PC-9 (cell line): ENCODE results near the gene LPO. TPM values are rescaled to one million over a fixed set of nuclear protein-coding genes. Genes with fewer than 3 reads are reported as not detected.

Experiments
- BruUV-seq: library from RNA; stranded (reverse); fragments of 400-500 nt; replicated peaks from 2 replicates; lab custom pipeline; 2021; lab: Mats Ljungman, UMichigan
- CTCF ChIA-PET: fragments of 300-600 bp; sonication (Branson Sonifier 250); formaldehyde crosslinking; loops from one replicate; lab custom pipeline; 2022; ENCODE audit warnings: antibody characterized with exemption; lab: Charles Lee
- POLR2A ChIA-PET: fragments of 300-600 bp; sonication (Branson Sonifier 250); formaldehyde crosslinking; loops from one replicate; lab custom pipeline; 2022; ENCODE audit warnings: antibody characterized with exemption; ENCODE audit not compliant: unreplicated experiment; lab: Charles Lee
- DNase-seq, 2 experiments: peaks; one replicate each; pipeline versions ENCODE4 v3.0.0 to v3.0.0-alpha.2; 2015 to 2022; ENCODE audit warnings: mixed read lengths in 1 of 2
- H2AFZ ChIP-seq: fragments of 200-600 bp; sonication (generic); 2 replicates; pipeline ENCODE4 v1.8.1; 2017; ENCODE audit warnings: antibody characterized with exemption
- H3F3A ChIP-seq: fragments of 200-600 bp; sonication (generic); 2 replicates; pipeline ENCODE4 v1.8.1; 2017; ENCODE audit warnings: antibody characterized with exemption, mild to moderate bottlenecking, low read depth; ENCODE audit not compliant: insufficient read depth
- H3K27ac ChIP-seq: fragments of 200-600 bp; sonication (generic); 2 replicates; pipeline ENCODE4 v1.6.1; 2016; ENCODE audit warnings: mixed run types
- H3K27me3 ChIP-seq: fragments of 200-600 bp; sonication (generic); 2 replicates; pipeline ENCODE4 v1.6.1; 2016; ENCODE audit warnings: low read depth, mixed run types; ENCODE audit not compliant: insufficient read depth
- H3K36me3 ChIP-seq: fragments of 200-600 bp; sonication (generic); 2 replicates; pipeline ENCODE4 v1.6.1; 2016; ENCODE audit warnings: low read depth, mixed run types
- H3K4me1 ChIP-seq: fragments of 200-600 bp; sonication (generic); replicated peaks from 2 replicates; pipeline ENCODE4 v1.6.1; 2016; ENCODE audit warnings: mixed run types; ENCODE audit not compliant: insufficient read depth
- H3K4me2 ChIP-seq: fragments of 200-600 bp; sonication (generic); 2 replicates; pipeline ENCODE4 v1.6.1; 2017; ENCODE audit warnings: mixed run types
- H3K4me3 ChIP-seq: fragments of 200-600 bp; sonication (generic); 2 replicates; pipeline ENCODE4 v1.6.1; 2016; ENCODE audit warnings: mixed run types
- H3K79me2 ChIP-seq: fragments of 200-600 bp; sonication (generic); 2 replicates; pipeline ENCODE4 v1.6.1; 2017; ENCODE audit warnings: low read depth, mixed run types
- H3K9me2 ChIP-seq: fragments of 200-600 bp; sonication (generic); 2 replicates; pipeline ENCODE4 v1.8.1; 2017; ENCODE audit warnings: mild to moderate bottlenecking; ENCODE audit not compliant: insufficient read depth
- H3K9me3 ChIP-seq: fragments of 200-600 bp; sonication (generic); 2 replicates; pipeline ENCODE4 v1.8.1; 2016; ENCODE audit warnings: low read depth; ENCODE audit not compliant: insufficient read depth
- H4K20me1 ChIP-seq: fragments of 200-600 bp; sonication (generic); 2 replicates; pipeline ENCODE4 v1.8.1; 2017; ENCODE audit not compliant: insufficient read depth
- CTCF ChIP-seq: fragments of 200-600 bp; sonication (generic); conservative IDR thresholded peaks from 2 replicates; pipeline ENCODE4 v1.6.1; 2017; ENCODE audit warnings: mixed run types, antibody characterized with exemption, mild to moderate bottlenecking, moderate library complexity
- EZH2 ChIP-seq: fragments of 200-600 bp; sonication (generic); IDR thresholded peaks from 2 replicates; pipeline ENCODE4 v1.8.0; 2017; ENCODE audit warnings: antibody characterized with exemption, low read depth
- intact Hi-C: fragments of 100-400 bp; cut with micrococcal nuclease; formaldehyde crosslinking; loops from one replicate; pipeline ENCODE4 v1.10.0; 2022; ENCODE audit not compliant: unreplicated experiment
- total RNA-seq: library from RNA; stranded (reverse); gene quantifications from 2 replicates; pipeline ENCODE4 v1.2.3, GENCODE V29; 2021

Gene LPO
- total RNA-seq, 1 experiment from 2014 or later, result not detected

GRCh38 chr17:58192612-58193011 lies 45.8 kb upstream of the LPO start, which contains the start of gene EPX:
Gene EPX (plus strand): TSS chr17:58192726. CDS start chr17:58192847, 121 bp downstream.
- Histone ChIP-seq H3K79me2 (no peaks in the 10 kb centered on the region), H3K36me3 (no peaks in the 10 kb centered on the region), H3K27me3 (peaks cover 85% of the 10 kb centered on the region), H3F3A (no peaks in the 10 kb centered on the region), H3K4me2 (no peak within 1 kb of the TSS), H3K4me1 (no peaks in the 10 kb centered on the region), H2AFZ (no peak within 1 kb of the TSS), H3K9me3 (no peaks in the 10 kb centered on the region), H4K20me1 (no peaks in the 10 kb centered on the region), H3K9me2 (no peaks in the 10 kb centered on the region), H3K4me3 (no peak within 1 kb of the TSS), H3K27ac (no peak within 1 kb of the TSS)
- CTCF ChIA-PET, result no interaction called here
- POLR2A ChIA-PET, result no interaction called here
- intact Hi-C loops, result no loop called here
- no TSS peak for BruUV-seq
- TF ChIP-seq CTCF, result no peak
- TF ChIP-seq EZH2, result no peak
- DNase-seq, result peak in 1 of 2 experiments; percentile 31

GRCh38 chr17:58193641-58194255 lies 44.6 kb upstream of the LPO start:
- Histone ChIP-seq H2AFZ (no peak overlapping the region), H3K4me1 (no peaks in the 10 kb centered on the region), H3K4me2 (no peak overlapping the region), H3K9me3 (no peaks in the 10 kb centered on the region), H3K27me3 (peaks cover 89% of the 10 kb centered on the region), H3K9me2 (no peaks in the 10 kb centered on the region), H3K27ac (no peak overlapping the region), H3K4me3 (no peak overlapping the region), H3K79me2 (no peaks in the 10 kb centered on the region), H3F3A (no peaks in the 10 kb centered on the region), H4K20me1 (no peaks in the 10 kb centered on the region), H3K36me3 (no peaks in the 10 kb centered on the region)
- CTCF ChIA-PET, result no interaction called here
- TF ChIP-seq EZH2, result no peak
- TF ChIP-seq CTCF, result 0 out of 2 replicates have a peak, but pooled peaks have one; percentile 24
- DNase-seq, result peak in 1 of 2 experiments; percentile 15
- intact Hi-C loops, result no loop called here
- POLR2A ChIA-PET, result no interaction called here
- no TSS peak for BruUV-seq

- BruUV-seq, result no TSS peak
- POLR2A ChIA-PET, result no interaction called here
- Histone ChIP-seq H3K27ac (no peak overlapping the region), H3K4me2 (no peak overlapping the region), H3K9me2 (no peaks in the 10 kb centered on the region), H3K4me3 (no peak overlapping the region), H2AFZ (no peak overlapping the region), H3K4me1 (no peaks in the 10 kb centered on the region), H3K79me2 (no peaks in the 10 kb centered on the region), H3K36me3 (no peaks in the 10 kb centered on the region), H3F3A (no peaks in the 10 kb centered on the region), H3K27me3 (peaks cover 96% of the 10 kb centered on the region), H3K9me3 (no peaks in the 10 kb centered on the region), H4K20me1 (no peaks in the 10 kb centered on the region)
- peak in 1 of 2 experiments; percentile 31 for DNase-seq
- intact Hi-C loops, result no loop called here
- TF ChIP-seq CTCF, result no peak
- no peak for TF ChIP-seq EZH2
- CTCF ChIA-PET, result no interaction called here
Observed at GRCh38 chr17:58195518-58196123, 42.8 kb upstream of the LPO start.
